Jurkat, Clone E6-1 (cell line): Measurements from ENCODE around the gene CWF19L2.
A peak's percentile ranks its signal among the peaks of the same experiment; 100 is the strongest.
"Not testable (repeated sequence)": the region's sequence is repeated elsewhere in the genome, so short reads cannot be mapped to it uniquely, and the experiment has no call there.

Experiments
- DNase-seq: peaks from one replicate; pipeline ENCODE4 v3.0.0-alpha.2; 2011; ENCODE audit warnings: low read depth, low spot score
- H3K4me3 ChIP-seq: 2 replicates; pipeline ENCODE4 v1.5.1; 2011; ENCODE audit warnings: mild to moderate bottlenecking, low read length, control low read depth, moderate library complexity

Gene CWF19L2

DNA sequence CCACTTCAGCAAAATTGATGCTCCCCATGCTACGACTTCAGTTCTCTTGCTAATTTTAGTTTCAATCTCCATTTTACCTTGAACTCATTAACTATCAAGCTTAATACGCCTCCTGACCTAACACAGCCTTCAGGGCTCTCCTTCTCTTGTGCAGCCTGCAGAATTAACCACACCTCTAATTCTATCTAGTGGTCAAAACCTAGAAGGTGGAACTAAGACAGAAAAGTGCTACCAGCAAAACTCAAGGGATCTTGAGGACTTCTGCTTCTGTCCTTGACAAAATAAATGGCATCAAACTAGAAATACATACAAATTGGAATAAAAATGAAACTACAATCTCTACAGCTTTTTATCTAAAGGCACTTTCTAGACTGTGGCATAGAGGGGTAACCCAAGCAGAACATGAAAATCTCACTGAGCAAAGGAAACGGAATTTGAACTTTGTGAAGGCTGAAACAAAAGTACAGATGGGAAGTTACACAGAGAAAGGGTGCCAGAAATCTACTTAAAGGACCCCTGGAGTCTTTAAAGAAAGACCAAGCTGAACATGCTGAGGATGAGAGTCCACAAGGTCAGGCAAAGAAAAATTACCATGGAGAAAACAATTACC is 10.7 kb downstream of the CWF19L2 start:
- no peak for DNase-seq
- no peak overlapping the region for H3K4me3 ChIP-seq

DNA sequence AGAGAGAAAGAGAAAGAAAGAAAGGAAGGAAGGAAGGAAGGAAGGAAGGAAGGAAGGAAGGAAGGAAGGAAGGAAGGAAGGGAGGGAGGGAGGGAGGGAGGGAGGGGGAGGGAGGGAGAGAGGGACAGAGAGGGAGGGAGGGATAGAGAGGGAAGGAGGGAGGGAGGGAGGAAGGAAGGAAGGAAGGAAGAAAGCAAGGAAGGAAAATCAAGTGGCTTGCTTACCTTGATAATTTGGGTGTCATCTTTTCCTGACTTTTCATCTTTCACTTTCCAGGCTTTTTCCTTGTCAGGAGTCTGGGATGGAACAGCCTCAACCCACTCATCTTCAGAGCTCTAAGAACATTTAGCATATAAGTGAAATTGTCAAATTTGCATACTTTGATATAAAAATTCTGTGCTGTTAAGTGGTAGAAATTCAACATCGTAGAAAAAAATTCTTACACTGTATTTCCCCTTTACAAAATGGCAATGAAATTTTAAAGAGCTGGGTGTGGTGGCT is 14.9 kb downstream of the CWF19L2 start:
- no peak for DNase-seq
- no peak overlapping the region for H3K4me3 ChIP-seq

DNA sequence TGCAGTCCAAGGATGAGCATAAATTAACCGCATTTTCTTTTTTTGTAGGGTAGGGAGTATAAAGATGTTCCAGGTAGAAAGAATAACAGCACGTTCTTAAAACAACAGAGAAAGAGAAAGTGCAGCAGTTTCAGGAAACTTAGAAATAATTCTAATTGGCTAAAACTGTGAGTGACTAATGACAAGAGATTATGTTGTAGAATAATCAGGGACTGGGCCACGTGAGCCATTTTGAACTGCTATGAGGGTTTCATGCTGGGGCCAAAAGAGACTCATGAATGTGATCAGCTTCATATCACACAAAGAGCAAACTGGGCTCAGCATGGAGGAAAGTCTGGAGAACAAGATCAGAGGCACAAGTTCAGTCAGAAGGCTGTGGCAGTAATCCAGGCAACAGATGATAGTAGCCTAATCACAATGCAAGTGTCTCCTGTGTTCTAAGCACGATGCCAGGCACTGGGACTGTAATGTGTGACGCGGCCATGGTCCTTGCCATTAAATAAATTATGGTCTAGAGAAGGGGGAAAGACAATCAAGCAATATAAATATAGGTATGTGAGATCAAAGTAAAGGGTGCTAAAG is 17.9 kb downstream of the CWF19L2 start:
- DNase-seq = no peak
- no peak overlapping the region for H3K4me3 ChIP-seq

GRCh38 chr11:107438148-107438547 is 19.5 kb downstream of the CWF19L2 start:
- no peak for DNase-seq
- H3K4me3 ChIP-seq = no peak overlapping the region

DNA sequence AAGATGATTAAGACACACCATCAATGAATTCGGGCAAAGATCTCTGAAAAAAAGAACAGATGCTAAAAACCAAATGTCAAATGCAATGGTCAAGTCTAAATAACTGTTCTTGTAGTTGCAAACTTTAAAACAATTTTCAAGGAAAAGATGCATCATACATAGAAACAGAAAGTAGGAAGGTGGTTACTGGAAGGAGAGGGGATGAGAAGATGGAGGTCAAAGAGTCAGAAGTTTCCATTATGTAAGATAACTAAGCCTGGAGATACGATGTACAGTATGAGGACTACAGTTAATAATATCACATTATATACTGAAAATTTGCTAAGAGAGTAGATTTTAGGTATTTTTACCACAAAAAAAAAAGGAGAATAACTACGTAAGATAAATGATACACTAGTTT is 27.1 kb downstream of the CWF19L2 start:
- no peak overlapping the region for H3K4me3 ChIP-seq
- no peak for DNase-seq

GRCh38 chr11:107427569-107428180 is 29.9 kb downstream of the CWF19L2 start:
- H3K4me3 ChIP-seq = no peak overlapping the region
- no peak for DNase-seq

DNA sequence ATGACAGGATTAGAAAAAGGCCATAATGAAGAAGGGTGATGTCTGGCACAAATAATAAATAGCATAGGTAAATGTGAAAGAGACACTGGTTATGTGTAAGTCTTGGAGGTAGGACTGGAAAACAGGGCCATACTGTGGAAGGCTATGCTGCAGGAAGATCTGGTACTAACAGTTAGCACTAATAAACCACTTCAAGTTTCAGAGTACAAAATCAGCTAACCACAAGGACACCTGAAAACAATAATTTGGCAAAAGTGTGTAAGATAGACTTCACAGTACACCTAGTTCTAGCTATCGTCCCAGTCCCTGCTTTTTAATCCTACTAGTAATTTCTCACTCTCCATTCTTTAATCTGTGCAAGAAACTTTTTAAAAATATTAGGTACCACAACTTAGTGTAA is 44.3 kb downstream of the CWF19L2 start:
- H3K4me3 ChIP-seq = no peak overlapping the region
- DNase-seq = peak; percentile 15

GRCh38 chr11:107408762-107409211 is 48.8 kb downstream of the CWF19L2 start:
- DNase-seq = no peak
- H3K4me3 ChIP-seq = no peak overlapping the region

- DNase-seq = no peak
- H3K4me3 ChIP-seq = no peak overlapping the region
Measured at GRCh38 chr11:107405260-107405659, 52.4 kb downstream of the CWF19L2 start.

GRCh38 chr11:107401131-107401530 is 56.5 kb downstream of the CWF19L2 start:
- not testable (repeated sequence) for DNase-seq, H3K4me3 ChIP-seq

DNA sequence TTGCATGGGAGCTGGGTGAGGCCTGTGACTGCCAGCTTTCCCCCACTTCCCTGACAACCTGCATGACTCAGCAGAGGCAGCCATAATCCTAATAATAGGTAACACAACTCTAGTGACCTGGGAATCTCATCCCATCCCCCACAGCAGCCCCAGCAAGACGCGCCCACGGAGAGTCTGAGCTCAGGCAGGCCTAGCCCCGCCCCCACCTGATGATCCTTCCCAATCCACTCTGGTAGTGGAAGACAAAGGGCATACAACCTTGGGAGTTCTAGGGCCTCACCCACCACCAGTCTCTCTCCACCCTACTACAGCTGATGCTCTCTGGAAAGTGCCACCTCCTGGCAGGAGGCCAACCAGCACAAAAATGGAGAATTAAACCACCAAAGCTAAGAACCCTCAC is 60.3 kb downstream of the CWF19L2 start:
- no peak for DNase-seq
- no peak overlapping the region for H3K4me3 ChIP-seq

DNA sequence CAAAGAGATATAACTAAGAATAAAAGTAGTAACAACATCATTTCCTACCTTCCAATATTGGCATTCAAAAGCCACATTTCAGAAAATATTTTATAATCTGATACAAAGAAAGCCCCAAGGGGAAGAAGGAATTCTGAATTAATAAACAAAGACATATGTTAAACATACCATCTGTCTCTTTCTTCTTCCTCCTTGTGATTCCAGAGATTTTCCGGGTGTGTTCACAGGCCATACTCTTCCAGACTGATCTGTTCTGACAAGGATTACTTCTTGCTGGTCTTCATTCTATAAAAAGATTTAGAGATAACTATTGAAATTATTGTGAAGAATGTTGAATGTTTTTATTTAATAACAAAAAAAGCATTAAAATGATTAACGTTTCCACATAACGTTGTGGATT is 65.0 kb downstream of the CWF19L2 start:
- DNase-seq = no peak
- no peak overlapping the region for H3K4me3 ChIP-seq

DNA sequence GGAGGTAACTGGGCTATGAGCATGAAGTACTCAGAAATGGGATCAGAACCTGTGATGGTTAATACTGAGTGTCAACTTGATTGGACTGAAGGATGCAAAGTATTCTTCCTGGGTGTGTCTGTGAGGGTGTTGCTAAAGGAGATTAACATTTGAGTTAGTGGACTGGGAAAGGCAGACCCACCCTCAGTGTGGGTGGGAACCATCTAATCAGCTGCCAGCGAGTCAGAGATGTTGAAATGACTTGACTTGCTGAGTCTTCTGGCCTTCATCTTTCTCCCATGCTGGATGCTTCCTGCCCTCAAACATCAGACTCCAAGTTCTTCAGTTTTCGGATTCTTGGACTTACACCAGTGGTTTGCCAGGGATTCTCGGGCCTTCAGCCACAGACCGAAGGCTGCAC is 66.9 kb downstream of the CWF19L2 start:
- DNase-seq, H3K4me3 ChIP-seq: not testable (repeated sequence)

DNA sequence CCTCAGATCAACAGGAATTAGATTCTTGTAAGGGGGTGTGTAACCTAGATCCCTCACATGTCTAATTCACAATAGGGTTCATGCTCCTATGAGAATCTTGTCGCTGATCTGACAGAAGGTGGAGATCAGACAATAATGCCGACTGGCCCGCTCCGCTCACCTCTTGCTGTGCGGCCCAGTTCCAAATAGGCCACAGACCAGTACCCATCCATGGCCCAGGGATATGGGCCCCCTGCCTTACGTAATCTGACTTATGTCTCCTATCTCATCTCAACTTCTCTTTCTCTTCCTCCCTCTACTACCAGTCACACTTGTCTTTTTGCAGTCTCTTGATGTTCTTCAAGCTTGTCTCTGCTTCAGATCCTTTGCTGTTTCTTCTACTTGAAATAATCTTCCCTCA is 70.0 kb downstream of the CWF19L2 start:
- no peak for DNase-seq
- H3K4me3 ChIP-seq = no peak overlapping the region

GRCh38 chr11:107385361-107385981 is 72.2 kb downstream of the CWF19L2 start:
- no peak overlapping the region for H3K4me3 ChIP-seq
- no peak for DNase-seq

- no peak overlapping the region for H3K4me3 ChIP-seq
- DNase-seq = no peak
Measured at GRCh38 chr11:107384144-107384852, 73.3 kb downstream of the CWF19L2 start.

DNA sequence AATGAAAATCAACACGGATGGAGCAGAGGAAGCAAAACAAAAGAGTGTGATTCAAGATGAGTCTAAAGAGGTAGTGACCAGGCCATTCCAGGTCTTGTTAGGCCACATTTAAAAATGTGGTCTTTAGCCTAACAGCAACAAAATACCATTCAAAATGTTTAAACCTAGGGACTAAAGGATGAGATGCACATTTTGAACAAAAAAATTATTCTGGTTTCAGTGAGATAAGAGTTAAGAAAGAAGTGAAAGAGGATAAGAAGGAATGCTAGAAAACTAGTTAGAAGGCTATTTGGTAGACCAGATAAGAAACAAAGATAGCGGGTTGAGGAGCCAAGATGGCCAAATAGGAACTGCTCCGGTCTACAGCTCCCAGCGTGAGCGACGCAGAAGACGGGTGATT is 85.2 kb downstream of the CWF19L2 start:
- DNase-seq = no peak
- H3K4me3 ChIP-seq = no peak overlapping the region

DNA sequence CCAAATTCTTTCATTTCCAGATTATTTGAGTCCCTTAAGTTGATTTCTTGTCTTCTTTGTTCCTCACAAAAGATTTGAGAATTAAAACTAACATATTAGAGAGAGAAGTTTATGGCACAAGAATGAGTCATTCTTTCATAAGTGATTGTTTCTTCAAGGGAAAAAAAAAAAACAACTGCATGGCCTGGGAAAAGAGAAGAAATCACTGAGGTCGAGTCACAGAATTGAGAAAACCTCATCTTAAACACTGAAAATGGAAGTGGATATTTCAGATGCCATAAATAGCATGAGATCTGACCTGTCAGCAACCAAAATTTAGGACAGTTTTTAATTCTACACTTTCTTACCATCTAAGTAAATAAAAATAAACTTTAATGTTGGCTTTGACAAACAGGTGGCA is 87.2 kb downstream of the CWF19L2 start:
- no peak overlapping the region for H3K4me3 ChIP-seq
- DNase-seq = no peak

DNA sequence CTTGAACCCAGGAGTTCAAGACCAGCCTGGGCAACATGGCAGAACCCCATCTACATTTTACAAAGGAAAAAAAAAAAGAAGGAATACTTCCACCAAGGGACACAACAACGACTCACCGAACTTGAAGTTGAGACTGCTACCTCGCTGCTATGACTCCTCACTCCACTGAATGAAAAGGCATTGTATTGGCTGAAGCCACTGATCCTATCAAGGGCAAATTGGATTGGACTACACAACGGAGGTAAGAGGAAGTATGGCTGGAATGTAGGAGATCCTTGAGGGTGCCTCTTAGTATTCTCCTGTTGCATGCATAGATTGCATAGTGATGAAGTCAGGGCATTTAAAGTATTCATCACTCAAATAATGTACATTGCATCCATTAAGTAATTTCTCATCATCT is 97.9 kb downstream of the CWF19L2 start:
- no peak for DNase-seq
- H3K4me3 ChIP-seq = no peak overlapping the region

GRCh38 chr11:107357877-107358276 is 99.7 kb downstream of the CWF19L2 start:
- no peak for DNase-seq
- no peak overlapping the region for H3K4me3 ChIP-seq
